Glomerular visceral epithelial cell (primary cell): ENCODE measurements around the gene NTMT1.

Source experiments
- DNase-seq: peaks from one replicate; pipeline ENCODE4 v3.0.0-alpha.2; 2016; ENCODE audit errors: extremely low spot score

Gene NTMT1

DNA sequence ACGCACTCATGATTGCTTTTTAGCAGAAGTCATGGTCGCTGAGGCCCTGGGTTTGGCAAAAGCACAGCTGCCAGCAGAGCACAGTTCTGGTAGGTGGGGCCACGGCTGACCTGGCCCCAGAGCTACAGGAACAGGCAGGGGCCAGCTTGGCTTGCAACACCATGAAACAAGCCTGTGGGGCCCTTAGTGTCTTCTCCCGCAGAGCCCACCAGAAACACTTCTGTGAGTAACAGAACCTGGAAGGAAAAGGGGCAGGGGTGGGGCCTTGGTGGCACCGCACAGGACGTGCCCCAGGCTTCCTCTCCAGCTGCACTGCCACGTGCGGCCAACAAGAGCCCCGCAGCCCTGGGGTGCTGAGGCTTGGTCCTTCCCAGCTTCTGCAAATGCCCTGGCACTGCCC lies 11.1 kb downstream of the NTMT1 start:
- DNase-seq, result no peak

DNA sequence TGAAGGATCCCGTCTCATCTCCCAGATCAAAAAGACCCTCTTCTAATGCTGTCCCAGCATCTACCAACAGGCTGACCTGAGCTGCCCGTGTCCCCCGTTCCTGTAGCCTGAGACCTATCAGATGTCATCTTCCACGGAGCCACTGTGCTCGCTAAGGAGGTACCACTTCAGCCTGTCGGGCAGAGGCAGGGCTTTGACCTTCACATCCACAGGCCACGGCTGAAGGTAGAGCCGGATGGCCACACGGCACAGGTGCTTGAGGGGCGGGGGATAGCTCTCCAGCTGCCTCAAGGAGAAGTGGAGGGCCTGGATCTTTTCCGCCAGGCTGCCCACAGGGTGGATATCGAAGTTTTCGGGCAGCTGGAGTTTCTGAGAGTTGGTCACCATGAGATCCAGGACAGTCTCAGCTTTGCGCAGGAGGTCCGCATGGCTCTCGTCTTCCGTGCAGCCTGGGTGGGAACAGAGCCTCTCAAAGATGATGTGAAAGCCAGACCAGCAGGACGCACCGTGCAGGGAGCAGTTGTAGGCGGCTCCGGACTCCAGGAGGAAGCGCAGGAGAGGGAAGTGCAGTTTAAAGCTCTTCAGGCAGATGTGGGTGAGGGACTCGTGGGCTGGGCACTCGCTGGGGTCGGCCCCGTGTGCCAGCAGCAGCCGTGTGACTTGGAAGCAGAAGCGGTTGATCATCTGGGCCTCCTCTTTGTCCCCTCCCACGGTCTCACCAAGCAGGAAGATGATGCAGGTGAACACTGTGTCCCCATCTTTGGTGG lies 11.9 kb downstream of the NTMT1 start:
- no peak for DNase-seq

DNA sequence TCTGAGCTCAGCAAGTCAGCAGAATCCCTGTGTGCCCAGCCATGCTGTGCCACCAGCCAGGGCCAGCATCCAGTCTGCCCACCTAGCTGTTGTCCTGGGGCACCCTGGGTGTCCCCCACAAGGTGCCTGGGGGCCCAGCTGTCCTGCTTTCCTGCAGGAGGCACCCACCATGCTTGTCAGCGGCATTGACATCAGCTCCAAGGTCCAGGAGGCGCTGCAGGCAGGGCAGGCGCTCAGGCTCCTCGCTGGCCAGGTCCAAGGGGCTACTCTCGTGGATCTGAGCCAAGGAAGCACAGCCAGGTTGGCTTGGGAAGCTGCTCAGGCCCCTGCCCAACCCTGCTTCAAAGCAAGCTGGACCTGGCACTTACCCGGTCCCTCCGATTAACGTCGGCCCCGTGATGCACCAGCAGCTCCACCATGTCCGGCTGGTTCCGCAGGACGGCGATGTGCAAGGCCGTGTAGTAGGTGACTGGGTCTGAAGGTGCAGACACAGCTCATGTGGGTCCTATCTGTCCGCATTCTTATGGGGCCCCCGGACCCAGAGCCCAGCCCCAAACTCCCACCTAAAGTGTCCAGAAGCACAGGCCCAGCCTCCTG lies 13.2 kb downstream of the NTMT1 start:
- no peak for DNase-seq

DNA sequence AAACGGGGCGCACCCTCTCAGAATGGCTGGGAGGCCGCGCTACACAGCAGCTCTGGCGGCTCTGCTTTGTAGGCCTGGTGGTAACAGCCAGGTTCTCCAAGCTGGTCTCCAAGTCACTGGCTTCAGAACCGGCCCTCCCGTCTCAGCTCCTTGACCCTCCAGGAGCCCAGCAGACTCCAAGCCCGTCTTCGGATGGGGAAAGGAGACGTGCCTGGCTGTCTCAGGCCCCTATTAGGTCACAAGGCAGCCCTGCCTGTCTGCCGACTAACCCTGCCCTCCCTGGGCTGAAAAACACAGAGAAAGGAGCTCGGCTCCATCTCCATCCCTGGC lies 13.8 kb downstream of the NTMT1 start:
- no peak for DNase-seq

DNA sequence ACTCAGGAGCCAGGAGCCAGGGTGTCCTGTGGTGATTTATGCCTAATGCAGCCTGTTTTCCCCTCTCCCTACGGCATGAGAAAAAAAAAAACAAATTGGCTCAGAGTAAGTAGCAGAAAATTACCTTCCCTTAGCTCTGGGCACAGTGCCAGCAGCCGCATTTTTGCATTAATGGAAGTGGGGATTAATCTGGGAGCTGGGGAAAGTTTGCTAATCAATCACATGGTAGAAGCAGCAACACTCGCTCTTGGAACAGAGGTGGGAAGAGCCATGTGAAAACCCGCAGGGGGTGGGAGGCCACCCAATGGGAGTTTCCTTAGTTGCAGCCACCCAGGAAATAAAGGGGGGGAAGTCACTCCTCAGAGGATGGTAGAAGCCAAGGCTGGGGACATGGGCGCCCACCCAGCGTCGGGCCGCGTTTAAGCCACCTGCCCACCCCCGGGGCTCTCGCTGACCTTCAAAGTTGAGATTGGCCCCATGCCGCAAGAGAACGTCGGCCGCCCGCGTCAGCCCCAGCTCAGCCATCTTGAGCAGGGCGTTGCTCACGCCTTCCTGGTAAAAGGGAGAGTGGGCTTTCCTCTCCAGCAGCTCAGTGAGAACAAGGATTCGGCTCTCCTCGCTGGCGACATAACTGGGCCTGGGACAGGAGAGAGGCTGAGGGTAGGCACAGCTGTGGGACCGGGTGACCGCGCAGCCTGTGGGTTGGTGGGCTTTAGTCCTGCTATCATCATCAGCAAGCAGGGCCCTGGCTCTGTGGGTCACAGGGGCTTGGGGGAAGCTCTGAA lies 14.3 kb downstream of the NTMT1 start:
- peak; percentile 48 for DNase-seq

DNA sequence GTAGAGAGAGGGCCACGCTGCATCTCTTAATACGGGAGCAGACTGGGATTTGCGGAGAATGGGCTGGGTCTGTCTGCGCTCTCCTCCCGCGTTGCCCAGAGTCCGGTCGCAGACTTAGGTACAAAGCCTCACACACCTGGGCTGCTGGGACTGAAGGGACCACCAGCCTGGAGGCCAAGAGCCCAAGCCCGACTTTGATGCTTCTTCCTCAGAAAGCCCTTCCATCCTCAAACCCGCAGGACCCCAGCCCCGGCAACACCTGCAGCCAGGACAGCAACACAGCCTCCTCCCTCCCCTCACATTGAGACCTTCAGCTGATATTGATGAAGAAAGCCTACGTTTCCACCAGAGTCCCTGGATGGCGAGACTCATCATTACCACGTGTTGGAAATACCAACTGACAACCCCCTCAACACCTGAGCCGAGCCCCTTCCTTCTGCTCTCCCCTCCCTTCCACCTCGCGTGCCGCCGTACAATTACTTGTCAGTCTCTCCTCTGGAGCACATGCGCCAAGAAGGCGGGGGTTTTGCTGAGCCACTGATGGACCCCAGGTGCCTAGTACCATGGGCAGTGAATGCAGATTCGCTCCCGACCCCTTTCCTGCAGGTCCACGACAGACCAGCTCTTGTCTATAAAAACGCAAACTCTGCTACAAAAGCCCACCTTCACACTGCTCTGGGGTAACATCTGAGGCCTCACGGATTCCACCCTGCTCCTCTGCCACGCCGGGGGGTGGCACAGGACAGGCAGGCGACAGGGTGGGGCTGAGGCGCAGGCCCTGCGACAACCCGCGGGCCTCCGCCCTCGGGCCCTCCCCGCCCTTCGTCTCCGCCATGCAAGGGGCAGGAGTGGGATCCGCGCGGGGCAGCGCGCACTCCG lies 15.1 kb downstream of the NTMT1 start:
- DNase-seq, result no peak

DNA sequence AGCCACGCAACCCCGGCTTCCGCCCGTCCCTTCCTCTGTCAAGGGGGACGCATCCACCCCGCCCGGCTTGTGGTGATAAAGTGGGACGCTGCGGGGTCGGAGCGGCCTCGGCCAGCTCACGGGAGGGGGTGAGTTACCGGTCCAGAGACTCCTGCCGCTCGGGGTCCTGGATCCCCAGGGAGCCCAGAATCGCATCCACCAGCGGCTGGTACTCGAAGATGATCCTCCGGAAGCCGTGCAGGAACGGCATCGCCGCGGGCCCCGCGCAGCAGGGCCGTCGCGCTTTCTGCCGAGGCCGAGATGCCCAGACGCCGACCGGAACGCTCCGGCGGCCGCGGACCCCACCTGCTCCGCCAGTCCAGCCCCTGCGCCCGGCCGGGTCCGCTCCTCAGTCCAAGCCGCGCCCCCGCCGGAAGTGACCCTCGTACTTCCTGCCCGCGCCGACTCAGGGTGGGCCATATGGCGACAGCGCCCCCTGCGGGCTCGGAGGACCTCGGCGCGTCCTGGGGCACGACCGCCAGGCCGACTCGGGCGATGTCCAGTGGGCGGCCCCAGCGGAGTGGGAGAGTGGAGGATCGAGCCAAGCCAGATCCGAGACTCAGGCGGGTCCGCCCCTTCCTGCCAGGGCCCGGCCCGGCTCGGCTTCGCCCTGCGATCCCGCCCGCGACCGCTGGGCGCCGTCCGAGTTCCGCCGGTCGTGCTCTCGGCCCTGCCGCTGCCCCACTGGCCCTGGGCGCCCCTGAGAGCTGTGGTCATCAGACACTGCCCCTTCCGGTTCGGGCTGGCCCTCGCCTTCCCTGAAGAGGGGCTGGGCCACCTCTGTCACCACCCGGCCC lies 16.0 kb downstream of the NTMT1 start, which contains the start of gene ASB6:
Gene ASB6, minus strand, starts transcription at position 402 of the 836 bp plus-strand sequence. Its CDS starts 152 bp downstream, at position 250.
- DNase-seq, result peak; percentile 97

DNA sequence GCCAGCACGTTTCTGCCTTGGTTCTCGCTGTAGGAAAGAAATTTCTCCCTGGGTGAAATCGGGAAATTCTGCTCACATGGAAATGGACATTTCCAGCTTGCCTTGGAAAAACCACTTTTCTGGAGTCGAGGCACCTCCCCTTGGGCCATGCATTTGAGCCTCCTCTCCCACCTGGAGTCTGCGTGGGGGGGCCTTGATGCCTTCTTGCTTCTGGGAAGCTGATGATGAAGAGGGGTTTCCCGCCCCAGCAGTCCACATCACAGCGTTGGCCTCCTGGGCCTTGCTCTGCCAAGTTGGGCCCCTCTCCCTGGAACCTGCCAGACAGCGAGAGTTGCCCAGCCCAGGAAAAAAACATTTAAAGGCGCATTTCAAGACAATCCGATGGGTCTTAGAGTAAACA lies 17.7 kb downstream of the NTMT1 start:
- no peak for DNase-seq

DNA sequence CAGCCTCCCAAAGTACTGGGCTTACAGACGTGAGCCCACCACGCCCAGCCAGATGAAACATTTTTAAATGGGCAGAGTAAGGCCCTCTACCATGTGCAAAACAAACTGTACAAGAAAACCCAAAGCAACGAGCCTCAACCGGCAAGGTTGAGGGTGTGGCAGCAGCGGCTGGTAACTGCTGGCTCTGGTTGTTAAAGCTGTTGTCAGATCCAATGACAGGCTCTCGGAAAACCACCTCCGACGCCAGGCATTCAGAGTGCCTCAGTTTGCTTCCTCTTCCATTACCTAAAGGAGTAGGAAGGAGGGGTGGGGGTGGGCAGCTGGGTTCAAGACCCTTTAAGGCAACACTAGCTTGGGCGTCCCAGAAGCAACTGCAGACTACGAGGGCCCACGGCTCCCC lies 18.4 kb downstream of the NTMT1 start:
- DNase-seq, result no peak

DNA sequence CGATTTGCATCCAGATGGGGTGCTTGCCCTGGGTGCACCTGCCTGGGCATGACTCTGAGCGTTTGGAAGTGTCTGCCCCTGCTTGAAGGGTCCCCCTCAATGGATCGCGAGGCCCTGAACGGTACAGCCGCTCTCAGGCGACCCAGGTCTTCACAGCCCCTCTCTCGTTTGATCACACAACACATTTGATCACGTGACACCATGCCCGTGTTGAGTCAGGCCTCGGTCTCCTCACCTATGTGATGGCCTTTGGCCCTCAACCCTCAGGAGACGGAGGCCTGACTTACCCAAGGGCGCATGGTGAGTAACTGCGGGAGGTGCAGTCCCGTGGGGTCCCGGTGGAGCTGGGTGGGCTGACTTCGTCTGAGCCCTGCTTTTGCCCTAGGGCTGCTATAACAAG lies 18.9 kb downstream of the NTMT1 start:
- DNase-seq, result no peak

DNA sequence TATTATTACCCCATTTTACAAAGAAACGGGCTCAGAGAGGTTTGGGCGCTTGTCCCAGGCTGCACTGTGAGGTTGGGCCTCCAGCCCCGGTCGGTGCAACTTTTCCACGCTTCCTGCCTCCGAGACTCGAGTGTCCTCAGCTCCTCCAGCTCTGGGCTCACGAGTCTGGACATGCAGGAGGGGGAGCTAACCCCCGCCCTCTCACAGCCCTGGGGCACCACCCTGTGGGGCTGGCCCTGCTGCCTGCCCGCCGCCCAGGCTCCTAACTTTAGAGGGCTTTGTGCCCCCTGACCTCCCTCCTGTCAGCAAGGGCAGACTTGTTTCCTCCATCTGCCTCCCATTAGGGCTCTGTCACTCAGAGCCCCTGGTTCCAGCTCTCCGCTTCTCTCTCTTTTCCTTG lies 20.3 kb downstream of the NTMT1 start:
- no peak for DNase-seq

DNA sequence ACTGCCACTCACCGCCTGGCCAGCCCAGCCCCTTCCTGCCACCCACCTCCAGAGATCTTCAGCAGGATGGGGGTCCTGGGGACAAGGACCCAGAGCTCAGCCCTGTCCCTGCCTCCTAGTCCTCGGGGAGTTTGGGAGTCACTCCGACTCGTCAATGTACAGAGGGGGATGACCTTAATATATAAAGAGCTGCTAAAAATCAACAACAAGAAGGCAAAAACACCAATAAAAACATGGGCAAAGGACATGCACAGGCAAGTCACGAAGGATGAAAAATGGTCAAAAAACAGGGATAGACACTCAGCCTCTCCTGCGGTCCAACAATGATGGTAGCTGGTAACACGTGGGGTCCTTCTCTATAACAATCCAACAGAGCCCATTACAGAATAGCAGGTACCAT lies 20.7 kb downstream of the NTMT1 start:
- no peak for DNase-seq

DNA sequence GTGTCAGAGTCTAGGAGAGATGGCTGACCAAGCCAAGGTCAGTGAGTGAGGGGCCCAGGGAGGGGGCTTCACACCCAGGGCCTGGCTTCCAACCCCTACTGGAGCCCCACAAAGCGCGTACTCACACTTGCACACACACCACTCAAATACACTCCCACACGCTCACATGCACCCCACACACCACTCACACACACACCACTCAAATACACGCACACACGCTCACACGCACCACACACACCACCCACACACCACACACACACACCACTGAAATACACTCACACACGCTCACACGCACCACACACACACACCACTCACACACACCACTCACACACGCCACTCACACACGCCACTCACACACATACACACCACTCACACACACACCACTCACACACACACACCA lies 21.7 kb downstream of the NTMT1 start:
- DNase-seq, result no peak

DNA sequence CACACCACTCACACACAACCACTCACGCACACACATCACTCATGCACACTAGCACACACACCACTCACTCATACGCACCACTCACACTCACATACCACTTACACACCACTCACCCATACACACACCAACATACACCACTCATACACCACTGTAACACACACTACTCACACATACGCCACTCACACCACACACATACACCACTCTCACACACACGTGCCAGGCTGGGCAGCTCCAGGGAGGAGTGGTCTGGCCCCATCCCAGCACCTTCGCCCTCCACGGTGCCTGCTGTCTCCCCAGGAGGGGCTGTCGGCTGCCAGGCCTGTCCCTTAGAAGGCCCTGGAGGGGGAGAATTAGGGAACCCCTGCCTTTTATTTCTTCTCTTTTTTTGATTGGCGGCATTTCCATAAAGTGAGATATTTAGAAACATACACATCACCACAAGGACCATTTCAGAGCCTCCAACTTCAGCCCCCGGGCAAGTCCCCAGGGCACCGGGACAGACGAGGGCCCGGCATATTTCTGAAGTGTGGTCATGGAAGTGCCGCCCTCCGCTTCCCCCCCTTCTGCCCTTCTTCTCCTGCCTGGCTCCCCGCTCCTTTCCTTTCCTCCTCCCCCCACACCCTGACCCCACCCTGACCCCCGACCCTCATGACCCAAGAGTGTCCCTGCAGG lies 22.3 kb downstream of the NTMT1 start:
- DNase-seq, result no peak

DNA sequence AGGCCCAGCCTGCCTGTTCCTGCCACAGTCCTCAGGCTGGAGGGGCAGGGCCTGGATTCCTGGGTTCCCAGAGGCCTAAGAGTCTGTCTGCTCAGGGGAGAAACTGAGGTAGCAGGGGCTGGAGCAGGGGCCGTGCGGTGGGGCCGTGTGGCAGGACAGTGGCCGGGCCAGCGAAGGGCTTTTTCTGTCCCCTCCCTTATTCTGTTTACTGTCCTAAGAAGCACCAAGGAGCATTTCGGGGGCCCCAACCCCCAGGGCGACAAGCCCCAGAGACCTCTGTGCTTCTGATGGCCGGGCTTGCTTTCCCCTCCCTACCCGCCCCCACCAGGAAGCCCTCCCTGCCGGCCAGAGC lies 22.8 kb downstream of the NTMT1 start:
- DNase-seq, result no peak

DNA sequence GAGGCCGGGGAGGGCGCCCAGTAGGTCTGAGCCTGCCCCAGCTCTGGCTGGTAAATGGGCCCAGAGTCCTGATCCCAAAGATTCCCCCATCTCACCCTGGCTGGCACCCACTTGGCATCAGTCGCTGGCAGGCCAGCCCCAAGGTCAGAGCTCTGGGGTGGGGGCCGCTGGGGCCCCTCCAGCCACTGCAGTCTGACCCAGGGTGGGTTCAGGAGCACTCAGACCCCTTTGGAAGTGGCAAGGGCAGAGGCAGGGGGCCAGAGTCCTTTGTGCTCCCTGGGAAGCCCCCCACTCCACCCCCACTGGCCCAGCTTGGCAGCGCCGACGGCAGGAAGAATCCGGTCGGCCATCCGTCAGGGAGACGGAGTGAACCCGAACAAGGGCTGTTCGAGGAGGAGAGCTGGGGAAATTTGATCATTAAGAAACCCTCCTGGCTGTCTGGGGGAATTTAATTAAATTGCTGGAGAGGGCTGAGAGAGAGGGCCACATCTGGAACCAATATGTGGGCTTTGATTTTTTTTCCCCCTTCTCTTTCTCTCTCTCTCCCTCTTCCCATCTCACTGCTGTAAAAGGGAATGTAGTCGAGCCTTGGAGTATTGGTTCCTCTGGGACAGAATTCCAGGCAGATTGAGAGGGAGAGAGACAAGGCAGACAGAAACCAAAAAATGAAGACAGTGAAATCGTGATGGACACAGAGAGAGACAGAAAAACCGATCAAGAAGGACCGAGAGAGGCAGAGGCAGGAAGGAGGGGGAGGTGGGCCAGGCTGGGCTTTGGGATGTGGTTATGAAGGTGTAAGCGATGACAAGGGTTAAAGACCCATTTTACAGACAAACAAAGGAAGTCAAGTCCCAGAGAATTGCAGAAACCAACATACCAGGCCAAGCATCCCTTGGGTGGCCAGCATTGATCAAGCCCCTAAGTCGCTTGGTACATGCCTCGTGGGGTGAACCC lies 24.0 kb downstream of the NTMT1 start:
- no peak for DNase-seq

DNA sequence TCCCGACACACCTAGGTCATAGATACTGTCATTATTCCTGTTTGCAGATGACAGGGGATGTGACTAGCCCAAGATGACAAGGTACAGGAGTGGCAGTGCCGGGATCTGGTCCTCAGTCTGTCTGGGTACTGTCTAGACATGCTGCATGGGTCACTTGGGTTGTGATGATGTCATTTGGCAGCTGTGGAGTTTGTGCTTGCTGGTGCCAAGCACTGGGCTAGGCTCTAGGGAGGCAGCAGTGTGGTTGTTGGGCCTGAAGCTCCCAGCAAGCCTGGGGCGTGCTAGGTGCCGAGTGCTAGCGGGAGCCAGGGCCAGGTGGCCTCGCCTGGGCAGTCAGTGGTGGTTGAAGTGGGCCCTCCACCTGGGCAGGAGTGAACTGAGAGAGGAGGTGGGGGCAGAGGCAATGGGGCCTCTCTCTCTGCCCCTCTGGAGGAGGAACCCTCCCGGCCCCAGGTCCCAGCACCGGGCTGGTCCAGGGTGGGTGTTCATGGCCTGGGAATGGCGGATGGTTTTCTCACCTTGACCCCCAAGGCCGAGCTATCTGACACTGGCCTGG lies 24.8 kb downstream of the NTMT1 start:
- no peak for DNase-seq

DNA sequence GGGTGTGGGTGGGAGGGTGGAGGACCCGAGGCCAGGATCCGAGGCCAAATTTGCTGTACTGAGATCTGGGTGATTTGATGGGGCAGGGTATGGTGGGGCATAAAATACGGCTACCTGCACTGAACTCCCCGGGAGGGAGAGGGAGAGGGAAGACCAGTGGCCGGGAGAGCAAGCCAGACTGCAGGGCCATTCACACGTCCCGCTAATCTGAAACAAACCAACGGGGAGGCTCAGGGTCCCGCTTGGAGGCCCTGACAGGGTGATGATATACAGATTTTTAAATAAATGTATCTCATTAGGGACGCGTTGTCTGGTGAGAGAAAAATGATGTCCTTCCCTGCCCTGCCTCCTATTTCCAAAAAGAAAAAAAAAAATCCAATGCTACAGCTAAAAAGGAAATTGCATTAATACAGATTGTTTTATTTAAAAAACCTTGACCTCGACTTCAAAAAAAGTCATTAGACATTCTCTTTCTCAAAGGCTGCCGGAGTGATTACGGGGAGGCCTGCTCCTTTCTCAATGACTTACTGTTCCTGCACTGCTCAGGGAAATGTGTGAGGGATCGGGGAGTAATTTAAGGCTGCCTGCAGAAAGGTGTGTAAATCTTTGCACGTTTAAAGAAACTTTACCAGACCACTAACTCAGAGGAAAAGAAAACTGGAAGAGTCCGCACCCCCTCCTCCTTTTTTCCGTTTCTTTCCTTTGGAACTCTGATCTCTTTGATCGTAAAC lies 28.0 kb downstream of the NTMT1 start:
- DNase-seq, result no peak
